A549 (cell line): ENCODE data around the gene WNT9A.

ENCODE experiments used
- CBX2 ChIP-seq: fragments of 200-600 bp; sonication (generic); IDR thresholded peaks from 2 replicates; pipeline ENCODE4 v1.6.1; 2016; ENCODE audit warnings: low read depth, mild to moderate bottlenecking, borderline replicate concordance
- CHD4 ChIP-seq: fragments of 200-600 bp; sonication (generic); IDR thresholded peaks from 2 replicates; pipeline ENCODE4 v1.6.1; 2016; ENCODE audit warnings: antibody characterized with exemption, mild to moderate bottlenecking, borderline replicate concordance
- CTCF ChIP-seq: fragments of >200 bp; sonication (Bioruptor Twin); formaldehyde crosslinking; IDR thresholded peaks from 3 replicates; pipeline ENCODE4 v1.5.1; 2016
- EP300 ChIP-seq, 2 experiments: fragments of >200 bp; sonication (Bioruptor Twin); formaldehyde crosslinking; IDR thresholded peaks; 2 replicates in 1 of 2; 3 replicates in 1 of 2; pipeline ENCODE4 v1.6.1; 2016 to 2017
- HOXB13 ChIP-seq: fragments of 250-450 bp; sonication (Bioruptor Pico); IDR thresholded peaks from 2 replicates; pipeline ENCODE4 v1.5.0; 2020; ENCODE audit warnings: low read depth, mild to moderate bottlenecking, moderate library complexity
- JUNB ChIP-seq: fragments of >200 bp; sonication (Bioruptor Twin); formaldehyde crosslinking; IDR thresholded peaks from 2 replicates; pipeline ENCODE4 v1.6.1; 2016
- KDM1A ChIP-seq: fragments of 200-600 bp; sonication (generic); IDR thresholded peaks from 2 replicates; pipeline ENCODE4 v1.6.1; 2016; ENCODE audit warnings: low read depth, mild to moderate bottlenecking
- NFE2L2 ChIP-seq: fragments of 150-350 bp; conservative IDR thresholded peaks from 2 replicates; pipeline ENCODE4 v1.6.1; 2014; ENCODE audit warnings: low read length
- NR3C1 ChIP-seq: fragments of >200 bp; sonication (Bioruptor Twin); formaldehyde crosslinking; IDR thresholded peaks from 3 replicates; pipeline ENCODE4 v1.6.1; 2017
- POLR2A ChIP-seq: IDR thresholded peaks from 2 replicates; pipeline ENCODE4 v1.6.1; 2012; ENCODE audit warnings: mild to moderate bottlenecking, low read length
- POLR2AphosphoS2 ChIP-seq: conservative IDR thresholded peaks from 2 replicates; pipeline ENCODE4 v1.6.1; 2012; ENCODE audit warnings: low read length, improper control_type of control experiment, inconsistent platforms
- RCOR1 ChIP-seq: fragments of 150-350 bp; IDR thresholded peaks from 2 replicates; pipeline ENCODE4 v1.6.1; 2014; ENCODE audit warnings: antibody characterized with exemption, low read length, low read depth
- SMC3 ChIP-seq: fragments of >200 bp; sonication (Bioruptor Twin); formaldehyde crosslinking; IDR thresholded peaks from 3 replicates; pipeline ENCODE4 v1.6.1; 2018; ENCODE audit warnings: inconsistent platforms
- ZFP36 ChIP-seq: fragments of 450-650 bp; IDR thresholded peaks from 2 replicates; pipeline ENCODE4 v1.6.1; 2014; ENCODE audit warnings: borderline replicate concordance; ENCODE audit not compliant: partially characterized antibody

GRCh38 chr1:227911376-227911775 lies 36.4 kb downstream of the WNT9A start:
- no peak for TF ChIP-seq CTCF
- TF ChIP-seq NFE2L2, result no peak
- TF ChIP-seq HOXB13 (CRISPR knock-in tag), result no peak
- TF ChIP-seq NR3C1, result no peak
- no peak for TF ChIP-seq RCOR1
- no peak for TF ChIP-seq POLR2AphosphoS2
- TF ChIP-seq CBX2, result no peak
- TF ChIP-seq CHD4, result no peak
- no peak for TF ChIP-seq SMC3
- TF ChIP-seq EP300 (IDR thresholded peaks at IDR 0.05), result no peak
- no peak for TF ChIP-seq POLR2A
- TF ChIP-seq KDM1A, result no peak
- no peak for TF ChIP-seq ZFP36
- TF ChIP-seq JUNB, result no peak
